OCI-LY3 (cell line): ENCODE data around the gene SPATS2L.

Source experiments
- H2AFZ ChIP-seq: fragments of 200-600, 300-600 bp; shearing (Covaris generic); 2 replicates; pipeline ENCODE4 v1.6.0; 2014; ENCODE audit warnings: antibody characterized with exemption, low read depth, low read length
- H3K27ac ChIP-seq: fragments of 200-600, 300-600 bp; sonication (generic); 2 replicates; pipeline ENCODE4 v1.5.1; 2014; ENCODE audit warnings: mild to moderate bottlenecking, low read length, moderate library complexity, mixed read lengths
- H3K27me3 ChIP-seq: fragments of 200-600, 300-600 bp; sonication (generic); 2 replicates; pipeline ENCODE4 v1.6.1; 2014; ENCODE audit warnings: low read depth, low read length, mixed read lengths
- H3K36me3 ChIP-seq: fragments of 200-600, 300-600 bp; sonication (generic); replicated peaks from 2 replicates; pipeline ENCODE3; 2014; ENCODE audit warnings: low read depth, low read length, mixed read lengths
- H3K4me1 ChIP-seq: fragments of 300-600, 200-600 bp; sonication (generic); 2 replicates; pipeline ENCODE4 v1.6.1; 2014; ENCODE audit warnings: low read length, mixed read lengths
- H3K4me2 ChIP-seq: fragments of 200-600, 300-600 bp; sonication (generic); 2 replicates; pipeline ENCODE4 v1.6.1; 2014; ENCODE audit warnings: low read length, mixed read lengths
- H3K4me3 ChIP-seq: fragments of 300-600, 200-600 bp; sonication (generic); 2 replicates; pipeline ENCODE4 v1.5.1; 2014; ENCODE audit warnings: antibody characterized with exemption, mild to moderate bottlenecking, low read length, moderate library complexity
- H3K79me2 ChIP-seq: fragments of 300-600, 200-600 bp; shearing (Covaris generic); 2 replicates; pipeline ENCODE4 v1.6.1; 2014; ENCODE audit warnings: mild to moderate bottlenecking, low read length, mixed read lengths
- H3K9ac ChIP-seq: fragments of 300-600, 200-600 bp; shearing (Covaris generic); 2 replicates; pipeline ENCODE4 v1.6.0; 2014; ENCODE audit warnings: mild to moderate bottlenecking, low read length, moderate library complexity
- H3K9me3 ChIP-seq: fragments of 200-600, 300-600 bp; shearing (Covaris generic); 2 replicates; pipeline ENCODE4 v1.6.1; 2014; ENCODE audit warnings: low read length, mixed read lengths; ENCODE audit not compliant: insufficient read depth
- H4K20me1 ChIP-seq: fragments of 200-600, 300-600 bp; sonication (generic); 2 replicates; pipeline ENCODE4 v1.6.1; 2016; ENCODE audit warnings: low read length, mixed read lengths; ENCODE audit not compliant: insufficient read depth
- CTCF ChIP-seq: fragments of 200-600, 300-600 bp; sonication (generic); IDR thresholded peaks from 2 replicates; pipeline ENCODE4 v1.5.1; 2014; ENCODE audit warnings: antibody characterized with exemption, low read length, low read depth
- EZH2phosphoT487 ChIP-seq: fragments of 200-600 bp; shearing (Covaris generic); IDR thresholded peaks from 2 replicates; pipeline ENCODE4 v1.6.1; 2018; ENCODE audit warnings: antibody characterized with exemption, mixed run types, low read depth

SPATS2L gene

GRCh38 chr2:200296118-200296517 lies 10.4 kb upstream of the SPATS2L start:
- H2AFZ ChIP-seq, result no peak overlapping the region
- no peak overlapping the region for H3K9ac ChIP-seq
- no peak overlapping the region for H3K27ac ChIP-seq
- no peak overlapping the region for H3K4me3 ChIP-seq
- no peak overlapping the region for H3K4me2 ChIP-seq
- no peaks in the 10 kb centered on the region for H3K79me2 ChIP-seq
- H3K4me1 ChIP-seq, result peaks cover 6% of the 10 kb centered on the region; the same call in 1 of the 2 replicates
- H3K36me3 ChIP-seq, result no peaks in the 10 kb centered on the region
- H4K20me1 ChIP-seq, result no peaks in the 10 kb centered on the region
- TF ChIP-seq EZH2phosphoT487, result no peak
- no peak for TF ChIP-seq CTCF
- no peaks in the 10 kb centered on the region for H3K9me3 ChIP-seq
- H3K27me3 ChIP-seq, result peaks cover 4% of the 10 kb centered on the region; the same call in 1 of the 2 replicates

- Histone ChIP-seq H4K20me1 (no peaks in the 10 kb centered on the region), H3K4me1 (peaks cover 6% of the 10 kb centered on the region; the same call in 1 of the 2 replicates), H2AFZ (no peak overlapping the region), H3K36me3 (no peaks in the 10 kb centered on the region), H3K27ac (no peak overlapping the region), H3K4me3 (no peak overlapping the region), H3K9ac (no peak overlapping the region), H3K4me2 (no peak overlapping the region), H3K9me3 (no peaks in the 10 kb centered on the region), H3K27me3 (peaks cover 4% of the 10 kb centered on the region; the same call in 1 of the 2 replicates), H3K79me2 (no peaks in the 10 kb centered on the region)
- TF ChIP-seq EZH2phosphoT487, result no peak
- TF ChIP-seq CTCF, result no peak
Observed at GRCh38 chr2:200297100-200297499, 9.4 kb upstream of the SPATS2L start.

- Histone ChIP-seq H3K4me1 (peaks cover 6% of the 10 kb centered on the region; the same call in 1 of the 2 replicates), H3K27ac (no peak overlapping the region), H3K36me3 (no peaks in the 10 kb centered on the region), H3K79me2 (no peaks in the 10 kb centered on the region), H3K4me2 (no peak overlapping the region), H4K20me1 (no peaks in the 10 kb centered on the region), H3K4me3 (no peak overlapping the region), H3K27me3 (peaks cover 4% of the 10 kb centered on the region; the same call in 1 of the 2 replicates), H2AFZ (no peak overlapping the region), H3K9me3 (no peaks in the 10 kb centered on the region), H3K9ac (no peak overlapping the region)
- no peak for TF ChIP-seq EZH2phosphoT487
- no peak for TF ChIP-seq CTCF
Observed at GRCh38 chr2:200297989-200298388, 8.5 kb upstream of the SPATS2L start.

- no peaks in the 10 kb centered on the region for H4K20me1 ChIP-seq
- no peak overlapping the region for H3K9ac ChIP-seq
- H3K4me3 ChIP-seq, result no peak overlapping the region
- H3K27me3 ChIP-seq, result peaks cover 4% of the 10 kb centered on the region; the same call in 1 of the 2 replicates
- no peaks in the 10 kb centered on the region for H3K9me3 ChIP-seq
- H3K36me3 ChIP-seq, result no peaks in the 10 kb centered on the region
- H2AFZ ChIP-seq, result no peak overlapping the region
- H3K4me2 ChIP-seq, result no peak overlapping the region
- no peaks in the 10 kb centered on the region for H3K79me2 ChIP-seq
- H3K27ac ChIP-seq, result no peak overlapping the region
- no peak for TF ChIP-seq EZH2phosphoT487
- TF ChIP-seq CTCF, result no peak
- peaks cover 6% of the 10 kb centered on the region; the same call in 1 of the 2 replicates for H3K4me1 ChIP-seq
Observed at GRCh38 chr2:200298816-200299215, 7.7 kb upstream of the SPATS2L start.
